Activated CD4-positive, alpha-beta T cell treated with anti-CD3 and anti-CD28 coated beads, Interleukin-2, amount 50 U/mL, for 24 hours (primary cell): ENCODE results near the gene EVPL.
"Not testable (repeated sequence)": the region's sequence is repeated elsewhere in the genome, so short reads cannot be mapped to it uniquely, and the experiment has no call there.

Experiments used
- DNase-seq, 2 donors: peaks; one replicate each; pipeline ENCODE4 v3.0.0-alpha.2; 2020; ENCODE audit warnings: low read depth in 1 of 2, low spot score in 1 of 2

Gene EVPL

DNA sequence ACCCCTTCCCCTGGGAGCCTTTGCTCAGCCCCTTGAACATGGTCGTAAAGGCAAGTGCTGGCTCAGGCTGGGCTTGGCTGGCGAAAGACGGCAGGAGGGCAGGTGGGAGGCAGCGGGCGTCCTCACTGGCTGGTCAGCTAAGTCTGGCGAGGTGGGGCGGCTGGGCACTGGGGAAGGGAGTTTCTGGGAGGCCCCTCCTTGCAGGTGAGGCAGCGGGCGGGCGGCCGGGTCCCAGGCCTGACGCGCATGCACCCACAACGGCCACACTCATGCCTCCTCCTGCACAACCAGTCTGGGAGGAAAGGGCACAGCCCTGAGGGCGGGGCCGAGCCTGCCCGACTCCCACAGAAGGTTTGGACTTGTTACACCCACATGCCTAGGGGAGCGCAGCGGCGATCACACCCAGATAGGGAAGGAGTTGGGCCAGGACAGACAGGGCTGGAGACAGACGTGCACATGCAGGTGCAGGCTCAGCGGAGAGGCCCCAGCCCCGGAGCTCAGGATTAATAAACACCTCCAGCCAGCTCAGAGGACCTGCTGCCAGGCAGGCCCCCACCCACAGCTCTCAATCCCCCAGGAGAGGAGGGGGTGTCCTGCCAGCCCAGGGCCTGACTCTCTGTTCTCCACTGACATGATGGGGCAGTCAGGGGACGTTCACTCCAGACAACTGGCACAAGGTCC is at the start of gene EVPL:
EVPL (minus strand) TSS at position 148 of the 681 bp plus-strand sequence; CDS start at position 40, 108 bp downstream.
- DNase-seq = no peak

GRCh38 chr17:76076146-76076764 is 49.1 kb upstream of the EVPL start:
- DNase-seq = no peak

- no peak for DNase-seq
Observed at GRCh38 chr17:76075364-76076145, 48.4 kb upstream of the EVPL start.

DNA sequence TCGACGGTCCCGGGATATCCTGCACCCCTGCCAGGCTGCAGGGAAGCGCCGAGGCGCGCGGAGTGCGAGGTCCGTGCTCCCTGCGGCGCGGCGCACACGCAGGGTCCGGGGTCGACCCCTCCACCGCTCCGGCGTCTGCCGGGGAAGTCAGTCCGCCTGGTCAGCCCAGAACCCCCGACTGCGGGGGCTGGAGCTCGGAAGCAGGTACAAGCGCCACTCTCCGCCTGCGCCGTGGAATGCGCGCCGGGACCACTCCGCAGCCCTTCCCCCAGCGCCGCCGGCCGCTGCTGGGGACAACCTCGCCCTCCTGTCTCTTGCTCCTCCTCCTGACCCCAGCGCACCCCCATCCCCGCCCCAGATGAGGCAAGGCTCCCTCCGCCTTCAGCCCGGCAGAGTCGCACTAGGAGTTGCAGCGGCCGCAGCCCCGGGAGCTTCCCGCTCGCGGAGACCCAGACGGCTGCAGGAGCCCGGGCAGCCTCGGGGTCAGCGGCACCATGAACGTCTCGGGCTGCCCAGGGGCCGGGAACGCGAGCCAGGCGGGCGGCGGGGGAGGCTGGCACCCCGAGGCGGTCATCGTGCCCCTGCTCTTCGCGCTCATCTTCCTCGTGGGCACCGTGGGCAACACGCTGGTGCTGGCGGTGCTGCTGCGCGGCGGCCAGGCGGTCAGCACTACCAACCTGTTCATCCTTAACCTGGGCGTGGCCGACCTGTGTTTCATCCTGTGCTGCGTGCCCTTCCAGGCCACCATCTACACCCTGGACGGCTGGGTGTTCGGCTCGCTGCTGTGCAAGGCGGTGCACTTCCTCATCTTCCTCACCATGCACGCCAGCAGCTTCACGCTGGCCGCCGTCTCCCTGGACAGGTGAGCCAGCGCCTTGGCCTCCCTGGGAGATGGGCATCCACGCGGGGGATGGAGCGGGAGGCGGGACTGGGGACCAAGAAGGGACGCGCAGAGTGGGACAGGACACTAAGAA is 47.6 kb upstream of the EVPL start, which contains the start of gene GALR2:
GALR2 (plus strand) TSS at position 392 of the 974 bp plus-strand sequence; CDS start at position 495, 103 bp downstream.
- no peak for DNase-seq

GRCh38 chr17:76072148-76072858 is 45.2 kb upstream of the EVPL start, which contains the start of gene SRP68:
Gene SRP68, minus strand, starts transcription at chr17:76072517. Its CDS starts 26 bp downstream, at chr17:76072491.
- DNase-seq = peak; percentile 66 to 80

GRCh38 chr17:76071531-76072147 is 44.5 kb upstream of the EVPL start:
- DNase-seq = peak in 1 of 2 donors; percentile 38

- no peak for DNase-seq
Observed at GRCh38 chr17:76065775-76066174, 38.7 kb upstream of the EVPL start.

DNA sequence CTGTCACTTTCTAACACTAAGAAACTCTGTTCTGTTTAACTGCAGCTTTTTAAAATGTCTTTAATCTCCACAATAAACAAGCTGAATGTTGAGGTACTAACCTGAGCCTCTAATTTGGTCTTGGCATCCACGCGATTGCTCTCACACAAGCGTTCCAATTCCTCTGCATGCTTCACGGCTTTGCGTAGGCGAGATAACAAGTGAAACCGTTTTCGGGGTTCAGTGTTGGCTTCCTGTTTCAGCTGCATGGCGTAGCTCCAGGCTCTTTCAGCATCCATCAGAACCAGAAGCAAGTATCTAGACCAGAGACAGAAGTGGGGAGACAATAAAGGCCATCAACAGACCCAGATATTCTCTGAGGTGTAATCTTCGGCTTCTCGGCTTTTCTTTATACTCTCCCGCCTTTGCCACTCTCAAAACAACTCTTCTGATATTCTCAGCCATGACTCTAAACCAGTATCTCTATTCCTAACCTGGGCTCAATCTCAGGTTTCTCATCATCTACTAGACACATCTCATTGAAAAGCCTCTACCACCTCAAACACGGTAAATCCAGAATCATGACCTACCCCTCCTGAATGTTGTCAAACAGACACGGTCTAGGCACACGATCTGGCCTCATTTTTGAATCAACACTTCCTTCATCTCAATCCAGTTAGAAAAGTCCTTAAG is 36.9 kb upstream of the EVPL start:
- DNase-seq = peak in 1 of 2 donors; percentile 58

GRCh38 chr17:76058264-76058663 is 31.2 kb upstream of the EVPL start:
- not testable (repeated sequence) for DNase-seq

DNA sequence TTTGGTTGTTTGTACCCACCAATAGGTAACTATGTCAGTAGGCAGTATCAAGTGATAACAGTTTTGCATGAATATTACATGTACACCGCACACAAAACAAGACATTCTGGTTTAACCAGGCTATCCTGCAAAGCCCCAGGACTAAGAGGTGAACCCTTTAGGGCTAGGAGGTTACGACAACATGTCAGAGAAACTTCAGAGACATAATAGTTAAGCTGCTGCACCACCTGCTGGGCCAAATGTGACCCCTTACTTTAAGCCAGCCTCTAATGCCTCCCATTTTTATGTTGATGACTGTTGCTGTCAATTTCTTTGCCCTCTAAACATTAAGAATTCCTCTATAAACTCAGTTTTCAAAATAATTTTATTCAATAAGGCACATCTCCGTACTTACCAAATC is 29.8 kb upstream of the EVPL start:
- DNase-seq = no peak

DNA sequence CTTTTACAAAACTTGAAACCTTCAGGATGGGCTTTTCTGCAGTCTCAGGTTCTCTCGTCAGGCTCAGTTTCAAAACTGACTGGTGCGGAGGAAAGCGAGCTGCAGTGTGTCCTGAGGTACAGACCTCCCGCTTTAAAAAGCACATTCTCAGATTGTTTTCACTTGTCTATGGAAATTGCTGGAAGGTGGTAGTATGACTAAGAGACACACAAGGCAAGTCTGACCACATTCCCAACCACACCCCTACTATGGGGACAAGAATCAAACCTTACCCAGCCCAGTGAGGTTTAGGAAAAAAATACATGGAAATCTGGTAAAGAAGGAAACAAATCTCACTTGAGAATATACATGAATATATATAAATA is 27.0 kb upstream of the EVPL start:
- DNase-seq = no peak

- no peak for DNase-seq
Observed at GRCh38 chr17:76053246-76054111, 26.4 kb upstream of the EVPL start.

DNA sequence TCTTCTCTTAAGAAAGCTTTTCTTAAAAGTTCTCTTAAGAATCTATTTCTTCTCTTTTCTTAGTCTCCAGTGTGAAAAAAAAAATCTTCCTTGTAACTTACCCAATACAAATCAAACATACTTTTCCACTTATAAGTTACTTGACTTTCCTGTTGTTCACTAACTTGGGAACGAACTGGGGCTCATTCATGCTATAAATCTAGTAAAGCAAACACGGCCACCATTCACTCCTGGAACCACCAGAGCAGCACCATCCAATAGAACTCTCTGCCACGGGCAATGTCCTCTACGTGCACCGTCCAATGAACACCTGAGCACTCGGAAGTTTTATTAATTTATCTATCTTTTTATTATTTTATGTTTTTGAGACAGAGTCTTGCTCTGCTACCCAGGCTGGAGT is 24.5 kb upstream of the EVPL start:
- DNase-seq = no peak

DNA sequence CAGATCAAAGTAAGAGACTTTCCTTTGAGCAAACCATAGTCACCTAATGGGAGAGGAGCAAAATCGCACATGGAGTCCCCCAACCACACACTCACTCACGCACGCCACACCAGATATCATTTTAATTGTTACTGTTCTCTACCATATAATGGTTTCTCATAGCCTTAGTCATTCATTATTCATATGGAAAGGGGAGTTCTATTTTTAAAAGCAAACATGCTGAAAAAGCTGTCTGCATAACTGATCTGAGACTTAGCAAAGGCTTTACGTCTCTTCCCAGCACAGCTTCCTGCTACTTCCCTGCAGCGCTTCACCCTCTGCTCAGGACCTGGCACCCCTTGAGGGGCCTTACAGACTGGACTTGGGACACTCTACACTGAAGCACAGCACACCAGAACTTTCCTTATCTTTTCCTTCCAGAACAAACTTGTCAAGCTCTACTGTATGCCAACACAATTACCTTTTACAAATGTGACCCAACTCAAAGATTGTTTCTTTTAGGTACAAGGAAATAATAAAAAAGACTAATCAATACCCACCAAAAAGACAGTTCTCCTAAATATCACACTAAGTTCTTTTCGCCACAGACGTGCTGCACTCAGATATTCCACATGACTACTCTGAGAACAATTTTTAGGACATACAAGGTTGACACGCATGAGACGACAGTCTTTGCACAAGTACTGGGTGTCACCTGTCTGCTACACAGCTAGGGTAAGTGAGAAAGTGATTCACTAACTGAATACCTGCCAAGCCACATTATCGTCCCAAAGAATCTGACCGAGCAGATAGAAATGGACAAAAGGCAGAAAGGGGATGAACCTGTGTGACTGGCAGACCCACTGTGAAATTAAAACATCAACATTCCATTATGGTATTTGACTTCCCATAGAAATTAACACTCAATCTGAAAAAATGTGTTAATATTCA is 23.7 kb upstream of the EVPL start:
- no peak for DNase-seq

DNA sequence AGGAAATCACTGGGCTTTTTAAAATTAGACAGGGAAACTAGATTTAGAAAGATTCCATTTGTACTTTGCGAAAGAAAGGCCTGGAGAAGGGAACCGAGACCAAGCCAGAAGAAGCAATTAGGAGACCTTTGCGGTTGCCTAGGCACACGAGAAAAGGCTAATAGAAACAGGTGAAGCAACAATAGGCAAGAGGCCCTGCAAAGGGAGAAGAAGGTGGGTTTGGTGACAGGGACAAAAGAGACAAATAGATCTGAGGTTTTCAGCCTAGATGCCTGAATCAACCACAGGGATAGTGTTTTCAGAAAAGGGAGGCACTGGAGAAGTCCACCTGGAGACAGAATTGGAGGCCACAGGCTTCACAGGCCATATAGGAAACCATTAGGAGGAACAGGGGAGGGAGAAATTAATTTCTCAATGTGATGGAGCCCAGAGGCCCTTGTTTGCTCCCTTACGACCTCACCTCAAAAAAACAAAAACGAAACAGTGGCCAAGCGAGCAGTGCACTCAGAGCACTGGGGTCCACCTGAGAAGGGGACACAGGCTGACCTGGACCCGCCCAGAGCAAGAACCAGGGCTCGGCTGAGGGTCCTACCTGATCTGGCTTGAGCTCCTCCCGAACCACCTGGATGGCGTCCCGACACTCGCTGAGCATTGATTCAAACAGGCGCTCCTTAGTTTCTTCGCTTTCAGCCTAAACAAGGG is 22.9 kb upstream of the EVPL start:
- DNase-seq = no peak

DNA sequence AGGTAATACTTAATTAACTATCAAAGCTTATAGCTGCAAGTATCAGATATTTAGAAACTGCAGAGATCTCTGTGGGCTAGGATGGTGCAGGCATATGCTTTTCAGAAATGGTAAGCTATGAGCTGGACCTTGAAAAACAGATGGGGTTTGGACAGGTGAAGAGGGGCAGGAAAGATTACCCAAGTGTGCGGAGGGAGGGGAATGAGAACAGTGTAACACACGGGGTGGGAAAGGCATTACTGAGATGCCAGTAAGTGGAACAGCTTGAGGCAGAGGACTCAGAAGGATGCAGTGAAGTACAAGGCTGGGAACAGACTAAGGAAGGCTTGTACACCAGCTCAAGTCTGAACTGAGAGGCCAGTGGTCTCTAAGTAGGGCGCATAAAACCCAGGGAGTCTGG is 22.1 kb upstream of the EVPL start:
- DNase-seq = no peak
